Putamen (tissue), 1 donor: ENCODE results near the gene TULP1.

ENCODE experiments used
- DNase-seq: peaks from one replicate; pipeline ENCODE4 v3.0.0-alpha.2; 2016; ENCODE audit warnings: low spot score

Gene TULP1

DNA sequence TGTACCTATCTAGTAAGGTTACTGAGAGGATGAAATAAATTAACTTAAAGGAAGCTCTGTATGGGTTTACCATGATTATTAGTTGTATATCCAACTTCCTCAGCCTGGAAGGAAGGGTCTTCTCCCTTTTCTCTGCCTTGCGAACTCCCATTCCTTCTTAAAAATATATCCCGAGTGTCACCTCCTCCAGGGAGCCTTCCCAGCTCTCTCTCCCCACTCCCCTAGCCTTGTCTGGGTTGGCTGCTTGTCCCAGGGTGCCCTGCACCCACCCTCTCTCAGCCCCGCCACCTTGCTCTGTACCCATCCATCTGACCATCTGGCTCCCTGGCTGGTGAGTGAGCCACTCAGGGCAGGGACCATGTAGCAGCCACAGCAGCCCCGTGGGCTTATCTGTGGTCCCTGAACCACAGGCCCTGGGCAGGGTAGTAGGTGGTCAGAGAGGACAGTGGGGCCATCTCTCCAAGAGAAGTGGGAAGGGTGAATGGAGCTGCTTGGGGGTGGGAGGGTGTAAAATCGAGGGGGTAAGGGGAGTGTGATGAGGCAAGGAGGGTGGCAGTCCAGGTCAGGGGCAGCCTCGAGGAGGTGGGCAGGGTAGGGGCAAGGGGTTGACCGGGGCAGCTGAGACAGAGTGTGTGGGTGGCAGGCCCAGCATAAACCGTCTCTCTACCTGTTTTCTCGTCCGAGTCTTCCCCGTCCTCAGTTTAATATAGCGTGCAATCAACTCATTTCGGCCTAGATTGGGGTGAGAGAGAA is 28.6 kb downstream of the TULP1 start:
- DNase-seq, result no peak

DNA sequence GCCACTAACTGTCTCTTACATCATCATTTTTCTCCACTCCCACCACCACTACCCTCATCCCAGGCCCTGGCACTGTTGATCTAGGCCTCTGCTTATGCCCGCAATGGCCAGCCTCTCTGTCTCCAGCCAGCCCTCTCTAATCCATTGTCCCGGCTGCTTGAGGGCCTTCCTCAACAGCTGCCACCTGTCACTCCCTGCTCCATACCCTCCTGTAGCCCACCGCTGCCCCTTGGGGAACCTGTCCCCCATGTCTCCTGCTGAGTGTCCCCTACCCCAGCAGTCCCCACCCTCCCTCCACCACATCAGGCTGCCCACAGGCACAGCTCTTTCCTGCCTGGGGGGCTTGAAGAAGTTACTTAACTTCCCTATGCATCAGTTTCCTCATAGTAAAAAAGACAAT is 29.2 kb downstream of the TULP1 start:
- no peak for DNase-seq

DNA sequence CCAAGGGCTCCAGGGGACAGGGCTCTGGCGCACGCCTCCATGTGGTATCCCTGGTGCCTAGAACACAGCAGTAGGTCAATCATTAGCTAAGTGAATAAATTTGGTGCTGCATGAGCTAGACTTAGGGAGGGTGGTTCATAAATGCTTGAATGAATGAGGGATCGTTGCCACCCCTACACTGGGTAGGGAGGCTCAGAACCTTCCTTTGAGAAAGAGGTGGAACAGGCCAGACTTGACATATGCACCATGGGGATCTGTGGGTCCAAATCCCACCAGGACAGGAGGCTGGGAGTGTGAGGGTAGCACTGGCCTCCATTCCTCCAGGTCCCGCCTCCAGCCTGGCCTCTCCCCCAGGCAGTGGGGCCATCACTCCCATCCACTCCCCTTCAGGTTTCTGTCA is 29.6 kb downstream of the TULP1 start:
- no peak for DNase-seq

DNA sequence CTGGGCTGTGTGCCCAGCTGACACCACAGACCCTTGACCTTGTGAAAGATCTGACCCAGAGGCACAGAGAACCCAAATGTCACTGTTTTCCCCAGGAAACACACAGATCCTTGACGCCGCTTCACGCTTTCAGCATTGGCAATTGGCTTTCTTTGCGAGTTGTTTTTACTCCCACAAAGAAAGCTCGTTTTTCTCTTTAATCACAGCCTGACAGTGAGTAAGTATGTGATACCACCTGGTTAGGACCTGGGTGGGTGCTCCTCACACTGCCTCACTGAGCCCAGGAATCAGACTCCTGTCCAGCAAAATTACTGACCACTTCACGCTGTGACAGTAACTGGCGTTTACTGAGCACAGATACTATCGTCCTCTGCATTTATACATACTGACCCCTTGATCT is 31.5 kb downstream of the TULP1 start:
- no peak for DNase-seq

DNA sequence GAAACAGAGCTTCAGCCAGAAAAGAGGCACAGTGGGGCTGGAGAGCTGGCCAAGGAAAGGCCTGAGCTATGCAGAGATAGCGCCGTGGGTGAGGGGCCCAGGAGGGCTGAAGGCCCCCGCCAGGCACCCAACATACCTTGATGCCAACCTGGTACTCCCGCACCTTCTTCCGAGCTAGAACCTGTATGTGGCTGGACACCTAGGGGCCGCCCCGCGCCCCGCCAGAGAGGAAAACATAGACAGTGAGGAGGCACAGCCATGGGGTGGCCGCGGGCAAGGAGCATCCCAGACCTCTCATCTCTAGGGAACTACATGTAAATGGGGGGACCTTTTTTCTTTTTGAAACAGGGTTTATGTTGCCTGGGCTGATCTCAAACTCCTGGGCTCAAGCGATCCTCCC is 32.5 kb downstream of the TULP1 start:
- DNase-seq, result no peak

- no peak for DNase-seq
Observed at GRCh38 chr6:35478259-35478658, 34.4 kb downstream of the TULP1 start.

- no peak for DNase-seq
Observed at GRCh38 chr6:35477551-35478179, 35.0 kb downstream of the TULP1 start.

DNA sequence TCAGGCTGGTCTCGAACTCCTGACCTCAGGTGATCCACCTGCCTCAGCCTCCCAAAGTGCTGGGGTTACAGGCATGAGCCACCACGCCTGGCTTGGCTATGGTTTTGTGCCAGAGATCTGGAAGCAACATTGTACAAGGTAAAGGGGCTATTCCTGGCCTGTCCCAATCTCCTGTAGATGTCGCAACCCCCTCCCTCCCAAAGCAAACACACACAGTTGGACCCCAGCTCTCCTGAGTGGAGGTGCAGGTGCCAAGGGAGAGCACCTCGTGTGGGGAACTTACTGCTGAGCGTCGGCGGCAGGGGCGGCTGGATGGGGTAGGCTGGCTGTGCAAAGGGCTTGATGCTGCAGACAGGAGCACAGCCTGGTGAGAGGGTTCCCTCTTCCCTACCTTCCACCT is 35.7 kb downstream of the TULP1 start:
- no peak for DNase-seq

GRCh38 chr6:35476004-35476403 is 36.7 kb downstream of the TULP1 start:
- DNase-seq, result no peak

DNA sequence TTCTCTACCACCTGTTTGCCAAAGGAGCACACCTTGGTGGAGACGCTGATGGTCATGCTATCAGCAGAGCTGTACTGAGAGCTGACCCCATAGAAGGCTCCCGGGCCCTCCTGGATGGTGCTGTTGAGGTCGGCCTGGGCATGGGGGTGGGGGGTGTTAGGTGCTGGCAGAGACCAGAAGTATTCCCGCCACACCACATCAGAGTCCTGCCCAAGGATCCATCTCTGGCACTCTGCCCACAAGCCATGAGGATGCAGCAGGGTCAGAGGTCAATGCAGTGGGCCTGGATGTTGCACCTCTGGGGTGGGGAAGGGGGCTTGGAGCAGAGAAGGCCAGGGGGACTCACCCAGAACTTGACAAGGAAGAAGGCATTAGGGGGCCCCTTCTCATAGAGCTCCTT is 37.1 kb downstream of the TULP1 start:
- no peak for DNase-seq

GRCh38 chr6:35474942-35475570 is 37.6 kb downstream of the TULP1 start:
- DNase-seq, result no peak

GRCh38 chr6:35474131-35474941 is 38.4 kb downstream of the TULP1 start:
- no peak for DNase-seq

DNA sequence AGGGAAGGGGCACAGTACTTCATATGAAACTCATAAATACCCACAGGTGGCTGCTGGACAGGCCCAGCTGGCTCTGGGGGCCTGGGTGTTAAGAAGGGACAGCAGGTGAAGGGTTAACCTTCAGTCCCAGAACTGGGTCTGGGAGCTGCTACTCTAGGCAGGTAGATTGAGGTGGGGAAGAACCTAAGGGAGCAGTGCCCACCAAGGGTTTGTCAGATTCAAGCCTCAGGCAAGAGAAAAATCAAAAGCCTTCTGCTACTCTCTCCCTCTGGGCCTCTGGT is 38.9 kb downstream of the TULP1 start:
- no peak for DNase-seq

DNA sequence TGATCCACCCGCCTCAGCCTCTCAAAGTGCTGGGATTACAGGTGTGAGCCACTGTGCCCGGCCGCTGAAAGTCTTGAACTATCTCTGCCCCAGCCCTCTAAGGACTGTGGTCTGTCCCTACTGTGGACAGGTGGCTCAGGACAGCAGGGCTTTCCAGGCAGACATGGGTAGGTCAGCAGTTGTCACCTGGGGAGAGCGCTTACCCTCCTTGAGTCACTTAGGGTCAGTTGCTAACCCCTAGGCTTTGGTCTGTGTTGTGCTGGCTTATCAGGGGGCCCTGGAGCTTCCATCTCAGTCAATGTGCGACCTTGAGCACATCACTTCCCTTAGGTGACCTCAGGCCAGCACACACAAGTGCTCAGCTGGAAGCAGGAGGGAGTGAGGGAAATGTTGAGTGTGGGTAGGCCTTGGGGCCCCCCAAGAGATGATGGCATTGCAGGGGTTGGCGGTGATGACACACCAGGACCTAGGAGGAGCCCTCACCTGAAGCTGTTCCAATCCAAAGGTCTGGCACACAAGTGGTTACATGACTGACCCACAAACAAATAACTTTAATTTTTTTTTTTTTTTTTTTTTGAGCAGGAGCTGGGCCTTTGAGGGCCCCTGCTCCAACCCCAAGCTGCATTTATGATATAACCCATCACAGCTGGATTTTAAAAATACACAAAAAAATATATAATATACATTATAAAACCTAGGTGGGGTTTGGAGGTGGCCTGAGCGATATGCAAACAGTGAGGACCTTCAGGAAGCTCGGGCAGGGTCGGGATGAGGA is 39.4 kb downstream of the TULP1 start:
- DNase-seq, result no peak

- no peak for DNase-seq
Observed at GRCh38 chr6:35471836-35472345, 40.8 kb downstream of the TULP1 start.

- no peak for DNase-seq
Observed at GRCh38 chr6:35470663-35471120, 42.0 kb downstream of the TULP1 start.

GRCh38 chr6:35469751-35470662 is 42.7 kb downstream of the TULP1 start:
- no peak for DNase-seq

DNA sequence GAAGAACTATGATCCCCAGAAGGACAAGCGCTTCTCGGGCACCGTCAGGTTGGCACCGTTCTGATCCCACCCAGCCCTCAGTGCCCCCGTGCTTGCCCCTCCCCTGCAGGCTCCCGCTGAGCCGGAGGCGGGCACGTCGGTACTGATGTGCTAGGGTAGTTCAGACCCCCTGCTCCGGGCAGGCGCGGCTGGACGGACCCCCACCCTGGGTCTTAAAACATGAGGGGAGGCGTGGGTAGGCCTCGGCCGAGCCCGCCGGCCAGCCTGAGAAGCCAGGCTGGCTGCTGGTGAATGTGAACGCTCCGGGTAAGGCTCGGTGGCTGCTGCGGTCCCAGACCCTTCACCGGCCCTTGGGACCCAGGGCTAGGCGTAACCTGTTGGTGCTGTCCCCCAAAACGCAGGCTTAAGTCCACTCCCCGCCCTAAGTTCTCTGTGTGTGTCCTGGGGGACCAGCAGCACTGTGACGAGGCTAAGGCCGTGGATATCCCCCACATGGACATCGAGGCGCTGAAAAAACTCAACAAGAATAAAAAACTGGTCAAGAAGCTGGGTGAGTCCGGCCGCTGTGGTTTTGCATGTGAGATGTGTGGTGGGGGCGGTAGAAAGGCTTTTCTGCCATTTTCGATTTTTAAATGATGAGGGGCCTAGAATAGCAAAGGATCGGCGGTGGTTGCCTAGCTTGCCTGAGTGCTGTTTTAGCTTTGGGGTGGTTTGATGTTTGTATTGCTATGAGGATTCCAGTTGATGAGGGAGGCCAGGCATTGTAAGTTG is 43.5 kb downstream of the TULP1 start:
- DNase-seq, result no peak

GRCh38 chr6:35468181-35468979 is 44.3 kb downstream of the TULP1 start, which contains the start of gene RPL10A:
Gene RPL10A (plus strand): TSS chr6:35468401. CDS start chr6:35468435, 34 bp downstream.
- peak; percentile 97 for DNase-seq
